ENCODE results near the gene ELMO1.

DNA sequence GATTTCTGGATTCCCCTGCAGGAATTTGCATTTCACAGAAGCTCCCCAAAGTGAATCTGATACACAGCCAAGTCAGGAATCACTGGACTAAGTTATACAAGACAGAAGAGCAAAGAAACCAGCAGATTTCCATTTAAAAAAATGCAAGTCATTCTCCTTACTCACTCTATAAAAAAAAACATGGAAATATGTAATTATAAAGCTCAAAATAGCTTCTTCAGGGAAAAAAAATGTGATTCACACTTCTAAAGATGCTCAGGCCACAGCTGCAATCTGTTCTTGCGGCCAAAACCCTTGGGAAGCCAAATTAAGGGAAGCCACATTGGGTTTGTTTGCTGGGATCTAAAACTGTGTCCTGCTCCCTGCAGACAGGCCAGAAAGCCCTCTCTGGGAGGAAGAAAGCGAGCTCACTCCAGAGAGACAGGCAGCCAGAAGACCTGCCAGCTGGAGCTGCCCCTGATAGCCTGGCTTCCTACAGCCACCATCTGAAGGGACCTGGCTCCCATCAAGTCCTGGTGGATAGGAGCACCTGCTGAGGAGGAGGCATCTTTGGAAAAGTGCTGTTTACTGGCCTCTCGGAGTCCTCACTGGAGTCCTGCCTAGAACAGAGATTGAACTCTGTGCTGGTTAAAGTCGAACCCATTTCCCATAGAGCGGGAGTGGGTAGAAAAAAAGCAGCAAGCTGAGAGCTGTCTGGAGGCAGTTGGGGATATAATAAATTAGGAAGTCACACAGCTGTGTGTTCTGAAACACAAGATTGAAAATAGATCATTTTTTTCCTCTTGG lies 365.2 kb downstream of the ELMO1 start:
- TF ChIP-seq CTCF (IDR thresholded peaks at IDR 0.05) (no peak), POLR2A (IDR thresholded peaks at IDR 0.05) (no peak), EP300 (IDR thresholded peaks at IDR 0.05) (no peak)

Data from ovary (tissue), 3 donors.